ENCODE results near the gene S100A7. TPM values are rescaled to one million over a fixed set of nuclear protein-coding genes. Genes with fewer than 3 reads are reported as not detected.

Gene S100A7
- total RNA-seq, 2 donors from 2014 or later = not detected

- no peaks in the 10 kb centered on the region for H3K36me3 ChIP-seq (ENCODE audit: control insufficient read depth, insufficient read depth, low read length)
- H3K4me1 ChIP-seq (ENCODE audit: control insufficient read depth, insufficient read depth, low read length) = no peaks in the 10 kb centered on the region
- H3K9ac ChIP-seq (ENCODE audit: extremely low read depth, low read length, poor library complexity, severe bottlenecking) = no peak overlapping the region
- no peaks in the 10 kb centered on the region for H3K9me3 ChIP-seq (ENCODE audit: control insufficient read depth, low read length)
- Mint-ChIP-seq H3K9me3 (no peaks in the 10 kb centered on the region), H3K4me3 (no peak overlapping the region), H3K27me3 (ENCODE audit: insufficient read depth) (peaks cover 4% of the 10 kb centered on the region), H3K27ac (no peak overlapping the region), H3K4me1 (no peaks in the 10 kb centered on the region), H3K36me3 (ENCODE audit: low read depth) (no peaks in the 10 kb centered on the region)
- H3K27me3 ChIP-seq (ENCODE audit: control insufficient read depth, insufficient read depth, low read length, poor library complexity, severe bottlenecking) = peaks cover 18% of the 10 kb centered on the region
- no peak for DNase-seq
- H3K27ac ChIP-seq (ENCODE audit: low read depth, low read length) = no peak overlapping the region
- H3K4me3 ChIP-seq (ENCODE audit: low read length) = no peak overlapping the region
- TF ChIP-seq CTCF (conservative IDR thresholded peaks at IDR 0.05) = no peak
These were observed 21.2 kb downstream of the S100A7 start for GRCh38 chr1:153439273-153439672.

- Mint-ChIP-seq H3K36me3 (ENCODE audit: low read depth) (no peaks in the 10 kb centered on the region), H3K4me1 (no peaks in the 10 kb centered on the region), H3K4me3 (no peak overlapping the region), H3K9me3 (no peaks in the 10 kb centered on the region), H3K27ac (no peak overlapping the region), H3K27me3 (ENCODE audit: insufficient read depth) (peaks cover 4% of the 10 kb centered on the region)
- Histone ChIP-seq H3K9me3 (ENCODE audit: control insufficient read depth, low read length) (no peaks in the 10 kb centered on the region), H3K27ac (ENCODE audit: low read depth, low read length) (no peak overlapping the region), H3K4me3 (ENCODE audit: low read length) (no peak overlapping the region), H3K36me3 (ENCODE audit: control insufficient read depth, insufficient read depth, low read length) (no peaks in the 10 kb centered on the region), H3K4me1 (ENCODE audit: control insufficient read depth, insufficient read depth, low read length) (no peaks in the 10 kb centered on the region), H3K27me3 (ENCODE audit: control insufficient read depth, insufficient read depth, low read length, poor library complexity, severe bottlenecking) (peaks cover 18% of the 10 kb centered on the region), H3K9ac (ENCODE audit: extremely low read depth, low read length, poor library complexity, severe bottlenecking) (no peak overlapping the region)
- no peak for TF ChIP-seq CTCF (conservative IDR thresholded peaks at IDR 0.05)
- WGBS, 2 experiments (ENCODE audit: insufficient coverage in 1 of 2, insufficient read length in 1 of 2) = 74 to 76% methylated on average over 5 to 7 of the region's 7 CpGs
- no peak for DNase-seq
These were observed 21.9 kb downstream of the S100A7 start for GRCh38 chr1:153438599-153438998.

GRCh38 chr1:153437236-153437635, 23.2 kb downstream of the S100A7 start:
- H3K27ac Mint-ChIP-seq = no peak overlapping the region
- H3K27ac ChIP-seq (ENCODE audit: low read depth, low read length) = no peak overlapping the region
- H3K4me1 ChIP-seq (ENCODE audit: control insufficient read depth, insufficient read depth, low read length) = no peaks in the 10 kb centered on the region
- WGBS, 2 experiments (ENCODE audit: insufficient coverage in 1 of 2, insufficient read length in 1 of 2) = 90 to 96% methylated on average over 2 to 4 of the region's 4 CpGs
- H3K4me1 Mint-ChIP-seq = no peaks in the 10 kb centered on the region
- H3K9me3 Mint-ChIP-seq = no peaks in the 10 kb centered on the region
- H3K4me3 ChIP-seq (ENCODE audit: low read length) = no peak overlapping the region
- H3K36me3 Mint-ChIP-seq (ENCODE audit: low read depth) = no peaks in the 10 kb centered on the region
- DNase-seq = no peak
- peaks cover 19% of the 10 kb centered on the region for H3K27me3 ChIP-seq (ENCODE audit: control insufficient read depth, insufficient read depth, low read length, poor library complexity, severe bottlenecking)
- no peak overlapping the region for H3K4me3 Mint-ChIP-seq
- peaks cover 4% of the 10 kb centered on the region for H3K27me3 Mint-ChIP-seq (ENCODE audit: insufficient read depth)
- no peaks in the 10 kb centered on the region for H3K9me3 ChIP-seq (ENCODE audit: control insufficient read depth, low read length)
- H3K36me3 ChIP-seq (ENCODE audit: control insufficient read depth, insufficient read depth, low read length) = no peaks in the 10 kb centered on the region
- TF ChIP-seq CTCF (conservative IDR thresholded peaks at IDR 0.05) = no peak
- H3K9ac ChIP-seq (ENCODE audit: extremely low read depth, low read length, poor library complexity, severe bottlenecking) = no peak overlapping the region
